8988T (cell line): ENCODE data around the gene PLEKHA5.
"Not testable (repeated sequence)": the region's sequence is repeated elsewhere in the genome, so short reads cannot be mapped to it uniquely, and the experiment has no call there.

Source experiments
- DNase-seq: peaks from one replicate; pipeline ENCODE4 v3.0.0; 2011

PLEKHA5 gene

GRCh38 chr12:19412844-19413243, 283.3 kb downstream of the PLEKHA5 start:
- DNase-seq: no peak

GRCh38 chr12:19413582-19413981, 284.0 kb downstream of the PLEKHA5 start:
- not testable (repeated sequence) for DNase-seq

- no peak for DNase-seq
Measured at GRCh38 chr12:19415563-19415962, 286.0 kb downstream of the PLEKHA5 start.

DNA sequence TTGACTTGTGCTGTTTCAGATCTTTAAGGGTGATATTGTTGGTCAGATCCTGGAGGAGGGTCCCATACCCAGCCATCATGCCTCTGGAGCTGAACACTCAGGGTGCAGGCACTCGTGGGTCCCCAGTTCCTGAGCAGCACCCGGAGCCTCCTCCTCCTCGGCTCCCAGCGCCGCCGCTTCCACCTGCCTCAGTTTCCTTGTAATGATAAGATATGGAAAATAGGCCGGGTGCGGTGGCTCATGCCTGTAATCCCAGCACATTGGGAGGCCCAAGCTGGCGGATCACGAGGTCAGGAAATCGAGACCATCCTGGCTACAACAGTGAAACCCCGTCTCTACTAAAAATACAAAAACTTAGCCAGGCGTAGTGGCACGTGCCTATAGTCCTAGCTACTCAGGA, 289.6 kb downstream of the PLEKHA5 start:
- DNase-seq: no peak

- DNase-seq: no peak
Measured at GRCh38 chr12:19421503-19422282, 292.2 kb downstream of the PLEKHA5 start.

DNA sequence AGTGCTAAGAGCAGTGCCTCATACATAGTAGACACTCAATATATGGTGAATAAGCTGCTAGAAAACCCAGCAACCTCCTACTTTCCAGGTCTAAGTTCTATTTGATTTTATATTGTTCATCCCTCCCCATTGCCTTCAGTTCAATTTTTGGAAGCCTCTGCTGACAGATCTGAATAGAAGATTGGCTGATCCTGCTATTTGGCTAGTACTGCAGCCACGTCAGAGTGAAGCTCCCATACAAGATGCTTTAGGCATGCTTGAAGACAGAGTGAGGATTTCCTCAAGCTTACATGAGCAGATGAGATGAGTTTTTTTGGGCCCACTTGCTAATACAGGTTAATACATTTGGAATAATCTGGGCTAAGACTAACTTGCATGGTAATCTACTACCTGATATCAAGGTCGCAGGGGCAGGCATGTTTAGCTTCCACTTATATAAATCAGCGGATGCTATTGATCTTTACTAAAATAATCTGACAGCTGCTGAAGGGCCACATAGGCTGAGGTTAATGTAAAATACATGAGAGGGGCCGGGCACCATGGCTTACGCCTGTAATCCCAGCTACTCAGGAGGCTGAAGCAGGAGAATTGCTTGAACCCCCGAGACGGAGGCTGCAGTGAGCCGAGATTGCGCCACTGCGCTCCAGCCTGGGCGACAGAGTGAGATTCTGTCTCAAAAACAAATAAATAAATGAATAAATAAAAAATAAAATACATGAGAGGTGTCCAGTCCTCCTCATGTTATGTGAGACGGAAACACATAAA, 293.8 kb downstream of the PLEKHA5 start:
- no peak for DNase-seq
